ENCODE measurements around the gene PLBD1.

DNA sequence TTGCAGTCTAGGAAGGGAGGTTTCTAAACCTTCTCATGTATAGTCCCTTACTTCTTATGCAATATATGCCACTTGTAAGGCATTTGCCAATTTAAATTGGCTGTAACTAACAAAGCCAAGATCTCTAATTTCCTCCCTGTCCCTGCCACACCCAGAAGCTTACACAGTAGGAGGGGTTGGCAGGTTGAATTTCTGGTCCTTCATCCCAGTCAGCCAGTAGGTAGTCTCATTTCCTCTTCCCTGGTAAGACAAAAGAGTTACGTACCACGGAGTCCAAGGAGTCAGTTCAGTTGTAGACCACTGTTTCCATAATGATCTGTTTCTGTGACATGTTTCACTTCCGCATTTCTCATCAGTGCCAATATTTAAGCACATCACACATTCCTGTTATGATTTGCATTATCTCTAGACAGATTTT lies 47.0 kb upstream of the PLBD1 start:
- TF ChIP-seq POLR2AphosphoS5 (IDR thresholded peaks at IDR 0.05; ENCODE audit: borderline replicate concordance, low read depth, low read length) (no peak), EZH2 (IDR thresholded peaks at IDR 0.05) (no peak), FOXP2 (optimal IDR thresholded peaks at IDR 0.05; ENCODE audit: control extremely low read depth, extremely low read length, insufficient read depth) (no peak)

Measured in SK-N-MC (cell line).